HepG2 (cell line): ENCODE measurements around the gene EVI5. TPM values are rescaled to one million over a fixed set of nuclear protein-coding genes. Genes with fewer than 3 reads are reported as not detected.

Experiments used
- ARNT ChIP-seq: fragments of 450-650 bp; IDR thresholded peaks from 2 replicates; pipeline ENCODE4 v1.6.1; 2017
- GMEB1 ChIP-seq: sonication (generic); formaldehyde crosslinking; IDR thresholded peaks from 2 replicates; pipeline ENCODE4 v1.5.1; 2020; ENCODE audit warnings: missing genetic modification reagents, mild to moderate bottlenecking, borderline replicate concordance
- HES4 ChIP-seq: sonication (generic); formaldehyde crosslinking; IDR thresholded peaks from 2 replicates; pipeline ENCODE4 v1.9.0; 2021; ENCODE audit warnings: mild to moderate bottlenecking, missing genetic modification reagents, borderline replicate concordance
- NCOA5 ChIP-seq: sonication (generic); formaldehyde crosslinking; IDR thresholded peaks from 2 replicates; pipeline ENCODE4 v1.4.0; 2020; ENCODE audit warnings: missing genetic modification reagents
- PRPF4 ChIP-seq: fragments of 200-400 bp; formaldehyde crosslinking; IDR thresholded peaks from 2 replicates; pipeline ENCODE4 v1.6.1; 2016; ENCODE audit warnings: low read length, low read depth; ENCODE audit not compliant: poor library complexity, severe bottlenecking
- SATB2 ChIP-seq: sonication (generic); formaldehyde crosslinking; IDR thresholded peaks from 2 replicates; pipeline ENCODE4 v1.5.0; 2020; ENCODE audit warnings: missing genetic modification reagents
- ZMYM2 ChIP-seq: sonication (generic); formaldehyde crosslinking; IDR thresholded peaks from 2 replicates; pipeline ENCODE4 v1.8.0; 2022; ENCODE audit warnings: mild to moderate bottlenecking, missing genetic modification reagents
- ZNF318 ChIP-seq: sonication (generic); formaldehyde crosslinking; IDR thresholded peaks from 2 replicates; pipeline ENCODE4 v1.4.0; 2020; ENCODE audit warnings: mild to moderate bottlenecking, missing genetic modification reagents
- ZNF343 ChIP-seq: sonication (generic); formaldehyde crosslinking; IDR thresholded peaks from 2 replicates; pipeline ENCODE4 v1.4.0; 2020; ENCODE audit warnings: mild to moderate bottlenecking, missing genetic modification reagents
- ZNF567 ChIP-seq: sonication (generic); formaldehyde crosslinking; IDR thresholded peaks from 2 replicates; pipeline ENCODE4 v1.8.1; 2023; ENCODE audit warnings: mild to moderate bottlenecking, missing genetic modification reagents, borderline replicate concordance
- ZNF574 ChIP-seq: sonication (generic); formaldehyde crosslinking; IDR thresholded peaks from 2 replicates; pipeline ENCODE4 v1.4.0; 2020; ENCODE audit warnings: missing genetic modification reagents
- ZSCAN25 ChIP-seq: sonication (generic); formaldehyde crosslinking; IDR thresholded peaks from 2 replicates; pipeline ENCODE4 v1.8.0; 2022; ENCODE audit warnings: mild to moderate bottlenecking, missing genetic modification reagents
- polyA plus RNA-seq, 8 experiments: library from polyadenylated mRNA; depleted of rRNA in 3 of 8; stranded (reverse) in 7 of 8; unstranded in 1 of 8; fragments of >200 nt; fragmentation: Illumina TruSeq in 4 of 8; extraction: Trizol in 4 of 8; gene quantifications; 2 replicates each; pipeline versions ENCODE4 v1.2.1 to v1.2.3, GENCODE V29; 2011 to 2016; ENCODE audit warnings: low read depth in 4 of 8, missing spikeins in 1 of 8, mixed read lengths in 1 of 8; ENCODE audit not compliant: insufficient read depth in 1 of 8
- total RNA-seq, 5 experiments: library from RNA; depleted of rRNA; stranded (reverse); fragments of >200 nt; fragmentation: Illumina TruSeq; extraction: Trizol; gene quantifications; 2 replicates each; pipeline ENCODE4 v1.2.3, GENCODE V29; 2016; ENCODE audit warnings: low read depth in 1 of 5
- TF ChIP-seq, protein P1 (sequence below): sonication (generic); formaldehyde crosslinking; IDR thresholded peaks from 2 replicates; pipeline ENCODE4 v1.5.0; 2020; ENCODE audit warnings: mild to moderate bottlenecking, missing genetic modification reagents

EVI5 gene
- total and polyA plus RNA-seq, 2 of the 13 experiments (the other 11 are each of a cell fraction or from before 2014, with no cell fraction given), result 4.0 to 12.6 TPM

- TF ChIP-seq ZNF318 (CRISPR knock-in tag) (peak; percentile 77), HES4 (peak; percentile 97), NCOA5 (CRISPR knock-in tag) (no peak), ZMYM2 (CRISPR knock-in tag) (0 out of 2 replicates have a peak, but pooled peaks have one; percentile 26), PRPF4 (no peak), ZNF567 (CRISPR knock-in tag) (0 out of 2 replicates have a peak, but pooled peaks have one; percentile 72), ZNF343 (peak; percentile 72; the same call in 1 of the 2 replicates), ZSCAN25 (CRISPR knock-in tag) (peak; percentile 86), SATB2 (CRISPR knock-in tag) (no peak; the same call in 1 of the 2 replicates), ARNT (no peak), GMEB1 (peak; percentile 99), ZNF574 (CRISPR knock-in tag) (peak; percentile 99)
- TF ChIP-seq, protein P1, sequence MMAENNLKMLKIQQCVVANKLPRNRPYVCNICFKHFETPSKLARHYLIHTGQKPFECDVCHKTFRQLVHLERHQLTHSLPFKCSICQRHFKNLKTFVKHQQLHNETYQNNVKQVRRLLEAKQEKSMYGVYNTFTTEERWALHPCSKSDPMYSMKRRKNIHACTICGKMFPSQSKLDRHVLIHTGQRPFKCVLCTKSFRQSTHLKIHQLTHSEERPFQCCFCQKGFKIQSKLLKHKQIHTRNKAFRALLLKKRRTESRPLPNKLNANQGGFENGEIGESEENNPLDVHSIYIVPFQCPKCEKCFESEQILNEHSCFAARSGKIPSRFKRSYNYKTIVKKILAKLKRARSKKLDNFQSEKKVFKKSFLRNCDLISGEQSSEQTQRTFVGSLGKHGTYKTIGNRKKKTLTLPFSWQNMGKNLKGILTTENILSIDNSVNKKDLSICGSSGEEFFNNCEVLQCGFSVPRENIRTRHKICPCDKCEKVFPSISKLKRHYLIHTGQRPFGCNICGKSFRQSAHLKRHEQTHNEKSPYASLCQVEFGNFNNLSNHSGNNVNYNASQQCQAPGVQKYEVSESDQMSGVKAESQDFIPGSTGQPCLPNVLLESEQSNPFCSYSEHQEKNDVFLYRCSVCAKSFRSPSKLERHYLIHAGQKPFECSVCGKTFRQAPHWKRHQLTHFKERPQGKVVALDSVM (CRISPR knock-in tag), result peak; percentile 69; the same call in 1 of the 2 replicates
These were observed 47.0 kb upstream of the EVI5 start, which contains the start of gene RPL5 (continued) for GRCh38 chr1:92831762-92832536.
